NCI-H226 (cell line): ENCODE data around the gene TBC1D25.
A peak's percentile ranks its signal among the peaks of the same experiment; 100 is the strongest.

ENCODE experiments used
- DNase-seq: peaks from one replicate; pipeline ENCODE4 v3.0.0-alpha.2; 2015

The TBC1D25 gene

GRCh38 chrX:48539345-48540027 lies at the start of gene TBC1D25:
Gene TBC1D25, plus strand, starts transcription at chrX:48539714. Its CDS starts 84 bp downstream, at chrX:48539798.
- peak; percentile 86 for DNase-seq

- no peak for DNase-seq
Measured at GRCh38 chrX:48489892-48490291, 49.6 kb upstream of the TBC1D25 start.

- peak; percentile 23 for DNase-seq
Measured at GRCh38 chrX:48490661-48491060, 48.9 kb upstream of the TBC1D25 start.

GRCh38 chrX:48491809-48492208 lies 47.7 kb upstream of the TBC1D25 start:
- no peak for DNase-seq

- DNase-seq = peak; percentile 39
Measured at GRCh38 chrX:48492293-48492910, 47.1 kb upstream of the TBC1D25 start.

GRCh38 chrX:48493890-48494364 lies 45.6 kb upstream of the TBC1D25 start:
- no peak for DNase-seq

- DNase-seq = no peak
Measured at GRCh38 chrX:48496660-48497059, 42.9 kb upstream of the TBC1D25 start.

GRCh38 chrX:48497871-48498270 lies 41.6 kb upstream of the TBC1D25 start:
- DNase-seq = no peak

- peak; percentile 81 for DNase-seq
Measured at GRCh38 chrX:48498374-48498809, 41.1 kb upstream of the TBC1D25 start.

- DNase-seq = no peak
Measured at GRCh38 chrX:48504261-48504660, 35.3 kb upstream of the TBC1D25 start.

- no peak for DNase-seq
Measured at GRCh38 chrX:48505481-48505880, 34.0 kb upstream of the TBC1D25 start.

GRCh38 chrX:48507246-48507645 lies 32.3 kb upstream of the TBC1D25 start:
- no peak for DNase-seq

GRCh38 chrX:48508400-48509244 lies 30.9 kb upstream of the TBC1D25 start, which contains the start of gene PORCN:
Gene PORCN, plus strand, starts transcription at chrX:48508992. Its CDS starts 829 bp downstream, at chrX:48509821.
- peak; percentile 51 for DNase-seq

GRCh38 chrX:48509245-48509590 lies 30.3 kb upstream of the TBC1D25 start:
- DNase-seq = no peak

- DNase-seq = no peak
Measured at GRCh38 chrX:48509619-48510018, 29.9 kb upstream of the TBC1D25 start.

GRCh38 chrX:48511560-48511959 lies 28.0 kb upstream of the TBC1D25 start:
- no peak for DNase-seq

- no peak for DNase-seq
Measured at GRCh38 chrX:48512371-48512935, 27.1 kb upstream of the TBC1D25 start.

GRCh38 chrX:48513670-48514069 lies 25.8 kb upstream of the TBC1D25 start:
- DNase-seq = no peak

- no peak for DNase-seq
Measured at GRCh38 chrX:48514126-48514806, 25.2 kb upstream of the TBC1D25 start.

- DNase-seq = no peak
Measured at GRCh38 chrX:48514868-48515460, 24.6 kb upstream of the TBC1D25 start.

- no peak for DNase-seq
Measured at GRCh38 chrX:48515842-48516241, 23.7 kb upstream of the TBC1D25 start.

- DNase-seq = no peak
Measured at GRCh38 chrX:48516285-48516684, 23.2 kb upstream of the TBC1D25 start.
